Aorta (tissue), 5 donors: Measurements from ENCODE around the gene CDC25C. TPM values are rescaled to one million over a fixed set of nuclear protein-coding genes. Genes with fewer than 3 reads are reported as not detected.

ENCODE experiments used
- ATAC-seq: fragments of 200-7000 bp; cut with Tn5 transposase; one replicate; pipeline ENCODE4 v1.9.1; 2022; ENCODE audit warnings: moderate library complexity; ENCODE audit not compliant: low FRiP score
- DNase-seq, 2 donors: peaks; one replicate each; pipeline ENCODE4 v3.0.0-alpha.2; 2020
- H3K27ac ChIP-seq, 2 donors: one replicate each; pipeline ENCODE4 v1.5.1; 2013; ENCODE audit warnings: low read length in 2 of 2, mild to moderate bottlenecking in 2 of 2, moderate library complexity in 2 of 2, control low read depth in 1 of 2, inconsistent platforms in 1 of 2, low read depth in 1 of 2
- H3K27me3 ChIP-seq, 2 donors: one replicate each; pipeline ENCODE4 v1.6.1; 2013; ENCODE audit warnings: control low read depth in 1 of 2, low read length in 1 of 2, mild to moderate bottlenecking in 1 of 2, moderate library complexity in 1 of 2; ENCODE audit not compliant: insufficient read depth in 2 of 2, control insufficient read depth in 1 of 2
- H3K36me3 ChIP-seq, 2 donors: one replicate each; pipeline ENCODE4 v1.6.1; 2013; ENCODE audit warnings: control low read depth in 1 of 2, low read length in 1 of 2, mild to moderate bottlenecking in 1 of 2; ENCODE audit not compliant: insufficient read depth in 2 of 2, control insufficient read depth in 1 of 2
- H3K4me1 ChIP-seq, 2 donors: one replicate each; pipeline ENCODE4 v1.6.1; 2013; ENCODE audit warnings: low read length in 2 of 2, control low read depth in 1 of 2, mild to moderate bottlenecking in 1 of 2, moderate library complexity in 1 of 2; ENCODE audit not compliant: insufficient read depth in 2 of 2, control insufficient read depth in 1 of 2
- H3K4me3 ChIP-seq, 2 donors: one replicate each; pipeline ENCODE4 v1.5.1; 2013; ENCODE audit warnings: low read length in 2 of 2, control low read depth in 1 of 2, mild to moderate bottlenecking in 1 of 2
- H3K9me3 ChIP-seq: one replicate; pipeline ENCODE4 v1.6.1; 2013; ENCODE audit warnings: mild to moderate bottlenecking, low read length; ENCODE audit not compliant: control insufficient read depth
- WGBS, 2 donors: extraction: QIAGEN DNeasy Blood & Tissue Kit; methylation state at CpG; one replicate each; pipeline ENCODE4 v1.1.7; 2013; 5-methylcytosine and 5-hydroxymethylcytosine counted together
- intact Hi-C, 2 donors: fragments of 100-400 bp; cut with DNase I; formaldehyde crosslinking; loops; one replicate each; pipeline versions ENCODE4 v1.14.2 to v1.15.0; 2022
- polyA plus RNA-seq, 2 donors: library from polyadenylated mRNA; stranded (reverse); fragments of 200-250 nt; gene quantifications; one replicate each; pipeline ENCODE4 v1.2.3, GENCODE V29; 2013
- total RNA-seq, 2 donors: library from RNA; stranded (reverse); fragmentation: NEBNext Ultra II Directional; extraction: Animal tissue kit (Norgen Biotek cat#: 25700); gene quantifications; one replicate each; pipeline ENCODE4 v1.2.1, GENCODE V29; 2021
- donor health status: healthy with polysubstance abuse.
- donor health status: Bipolar disorder and iron deficiency.
- donor health status: DM: no; HTN: no; CAD: no.
- donor health status: DM: no; HTN: no; CAD: no.
- donor health status: DM: yes; HTN: yes; CAD: no.

The CDC25C gene
- total and polyA plus RNA-seq, 4 donors, result 0.38 TPM; not detected in 3

- intact Hi-C loops, result no loop called here
- peaks cover 3 to 6% of the 10 kb centered on the region in 2 donors for H3K4me1 ChIP-seq
- no peak for ATAC-seq
These were observed 33.0 kb upstream of the CDC25C start for GRCh38 chr5:138364576-138364975.

DNA sequence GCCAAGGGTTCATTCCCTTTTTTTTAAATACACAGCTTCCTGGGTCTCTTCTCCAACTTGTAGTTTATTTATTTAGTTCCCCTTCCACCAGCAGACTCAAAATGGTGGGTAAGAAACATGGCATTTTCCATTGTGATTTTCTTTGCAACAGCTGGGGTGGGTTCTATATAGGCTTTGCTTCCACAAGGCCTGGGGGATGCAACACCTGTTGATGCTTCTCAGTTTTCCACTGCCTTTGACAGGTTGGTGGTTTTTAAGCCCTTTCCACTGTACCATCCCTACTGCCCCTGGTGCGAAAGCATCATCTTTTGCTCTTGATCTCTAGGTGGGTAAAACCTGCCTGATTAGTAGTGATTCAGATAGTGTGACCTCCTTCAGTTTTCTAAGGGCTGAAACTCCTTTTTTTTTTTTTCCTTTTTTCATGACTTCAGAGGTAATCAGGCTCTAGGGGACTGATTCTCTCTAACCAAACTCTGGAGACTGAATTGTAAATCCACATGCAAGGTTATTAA lies 29.4 kb upstream of the CDC25C start:
- no peak overlapping the region for H3K27ac ChIP-seq
- no peaks in the 10 kb centered on the region for H3K9me3 ChIP-seq
- H3K4me1 ChIP-seq, result peaks cover 1 to 6% of the 10 kb centered on the region in 2 donors
- no peaks in the 10 kb centered on the region for H3K36me3 ChIP-seq
- WGBS, 2 donors, result 91 to 97% methylated on average over 1 of the region's 1 CpG
- H3K4me3 ChIP-seq, result no peak overlapping the region
- ATAC-seq, result no peak
- intact Hi-C loops, result no loop called here
- no peak for DNase-seq
- H3K27me3 ChIP-seq, result no peaks in the 10 kb centered on the region

More at GRCh38 chr5:138364576-138364975, 33.0 kb upstream of the CDC25C start:
- Histone ChIP-seq H3K9me3 (no peaks in the 10 kb centered on the region), H3K27ac (no peak overlapping the region), H3K27me3 (no peaks in the 10 kb centered on the region), H3K4me3 (no peak overlapping the region), H3K36me3 (no peaks in the 10 kb centered on the region)
- DNase-seq, result no peak
- WGBS, 2 donors, result 96 to 97% methylated on average over 1 of the region's 1 CpG

DNA sequence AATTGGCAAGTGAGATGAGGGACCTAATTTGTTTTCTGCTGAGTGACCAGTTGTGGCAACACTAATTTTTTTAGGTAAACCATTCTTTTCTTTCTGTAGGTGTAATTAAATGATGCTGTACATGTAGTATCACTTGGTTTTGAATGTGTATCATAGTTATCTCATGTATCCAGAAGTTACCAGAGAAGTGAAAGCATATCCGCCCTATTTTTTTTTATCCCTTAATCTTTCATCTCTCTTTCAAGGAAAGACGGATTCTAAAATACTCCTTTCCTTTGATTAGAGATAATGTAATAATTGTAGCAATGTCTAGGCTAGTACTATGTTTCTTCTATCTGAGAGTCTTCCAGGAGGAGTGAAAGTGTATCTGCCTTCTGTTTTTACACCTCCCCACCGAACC lies 28.0 kb upstream of the CDC25C start:
- H3K4me3 ChIP-seq, result no peak overlapping the region
- no peaks in the 10 kb centered on the region for H3K9me3 ChIP-seq
- no peaks in the 10 kb centered on the region for H3K27me3 ChIP-seq
- ATAC-seq (no peak), DNase-seq (no peak)
- H3K27ac ChIP-seq, result no peak overlapping the region
- H3K36me3 ChIP-seq, result no peaks in the 10 kb centered on the region
- intact Hi-C loops, result no loop called here
- peaks cover 3 to 10% of the 10 kb centered on the region in 2 donors for H3K4me1 ChIP-seq
- 69 to 74% methylated on average over 3 of the region's 3 CpGs for WGBS, 2 donors

DNA sequence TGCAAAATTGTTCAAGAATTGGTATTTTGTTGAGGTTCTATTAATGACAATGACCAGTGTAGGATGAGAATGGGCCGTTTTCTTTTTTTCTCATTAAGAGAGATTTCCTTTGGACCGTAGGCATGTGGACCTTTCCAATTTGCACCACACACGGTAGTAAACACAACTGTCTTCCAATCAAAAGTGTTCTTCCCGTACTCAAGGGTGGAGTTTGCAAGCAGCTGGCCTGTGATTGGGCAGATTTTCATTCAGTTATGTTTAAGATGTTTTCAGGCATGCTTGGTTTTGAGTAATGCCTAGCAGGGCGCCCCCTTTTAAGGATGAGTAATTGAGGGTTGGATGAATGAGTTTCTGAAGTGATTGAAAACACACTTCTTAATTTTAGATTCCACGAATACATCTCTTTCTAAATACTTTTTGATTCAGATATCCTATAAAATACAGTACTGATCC lies 23.3 kb upstream of the CDC25C start:
- Histone ChIP-seq H3K27ac (peak overlapping the region in 1 of 2 donors; percentile 28), H3K4me1 (peaks cover 2 to 6% of the 10 kb centered on the region in 2 donors), H3K4me3 (peak overlapping the region; percentile 13 to 26), H3K9me3 (no peaks in the 10 kb centered on the region), H3K27me3 (no peaks in the 10 kb centered on the region), H3K36me3 (no peaks in the 10 kb centered on the region)
- 13 to 17% methylated on average over 6 of the region's 6 CpGs for WGBS, 2 donors
- intact Hi-C loops, result no loop called here
- no peak for ATAC-seq
- no peak for DNase-seq

DNA sequence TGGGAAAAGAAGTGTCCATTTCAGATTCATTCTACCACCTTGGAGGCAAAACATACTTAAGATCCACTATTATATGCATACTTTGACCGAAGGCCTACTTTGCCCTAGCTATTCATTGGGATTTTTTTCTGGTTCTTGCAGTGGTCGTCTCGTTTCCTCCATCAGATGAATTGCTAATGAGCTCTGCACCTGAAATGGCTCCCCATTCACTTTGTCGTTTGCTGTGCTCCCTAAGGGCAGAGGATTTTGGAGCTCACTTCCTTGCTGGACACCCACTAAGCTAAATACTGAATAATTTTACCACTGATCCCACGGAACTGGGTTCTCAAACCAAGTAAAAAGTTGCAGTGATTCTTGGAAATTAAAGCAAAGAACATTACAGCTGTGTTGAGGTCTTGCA lies 22.8 kb upstream of the CDC25C start:
- H3K4me1 ChIP-seq, result peaks cover 2 to 6% of the 10 kb centered on the region in 2 donors
- no peak for ATAC-seq
- no peaks in the 10 kb centered on the region for H3K27me3 ChIP-seq
- peak overlapping the region; percentile 28 to 49 for H3K27ac ChIP-seq
- H3K4me3 ChIP-seq, result peak overlapping the region; percentile 66 to 94
- no peak for DNase-seq
- no peaks in the 10 kb centered on the region for H3K36me3 ChIP-seq
- H3K9me3 ChIP-seq, result no peaks in the 10 kb centered on the region
- WGBS, 2 donors, result 7 to 9% methylated on average over 5 of the region's 5 CpGs
- intact Hi-C loops, result no loop called here

- WGBS, 2 donors, result 0% methylated on average over 11 of the region's 11 CpGs
- peak overlapping the region; percentile 66 to 81 for H3K27ac ChIP-seq
- ATAC-seq (no peak), DNase-seq (no peak)
- no peaks in the 10 kb centered on the region for H3K27me3 ChIP-seq
- H3K4me1 ChIP-seq, result peaks cover 2 to 6% of the 10 kb centered on the region in 2 donors
- no peaks in the 10 kb centered on the region for H3K36me3 ChIP-seq
- H3K9me3 ChIP-seq, result no peaks in the 10 kb centered on the region
- intact Hi-C loops, result no loop called here
- peak overlapping the region; percentile 66 to 94 for H3K4me3 ChIP-seq
These were observed 22.0 kb upstream of the CDC25C start for GRCh38 chr5:138353560-138354080.

DNA sequence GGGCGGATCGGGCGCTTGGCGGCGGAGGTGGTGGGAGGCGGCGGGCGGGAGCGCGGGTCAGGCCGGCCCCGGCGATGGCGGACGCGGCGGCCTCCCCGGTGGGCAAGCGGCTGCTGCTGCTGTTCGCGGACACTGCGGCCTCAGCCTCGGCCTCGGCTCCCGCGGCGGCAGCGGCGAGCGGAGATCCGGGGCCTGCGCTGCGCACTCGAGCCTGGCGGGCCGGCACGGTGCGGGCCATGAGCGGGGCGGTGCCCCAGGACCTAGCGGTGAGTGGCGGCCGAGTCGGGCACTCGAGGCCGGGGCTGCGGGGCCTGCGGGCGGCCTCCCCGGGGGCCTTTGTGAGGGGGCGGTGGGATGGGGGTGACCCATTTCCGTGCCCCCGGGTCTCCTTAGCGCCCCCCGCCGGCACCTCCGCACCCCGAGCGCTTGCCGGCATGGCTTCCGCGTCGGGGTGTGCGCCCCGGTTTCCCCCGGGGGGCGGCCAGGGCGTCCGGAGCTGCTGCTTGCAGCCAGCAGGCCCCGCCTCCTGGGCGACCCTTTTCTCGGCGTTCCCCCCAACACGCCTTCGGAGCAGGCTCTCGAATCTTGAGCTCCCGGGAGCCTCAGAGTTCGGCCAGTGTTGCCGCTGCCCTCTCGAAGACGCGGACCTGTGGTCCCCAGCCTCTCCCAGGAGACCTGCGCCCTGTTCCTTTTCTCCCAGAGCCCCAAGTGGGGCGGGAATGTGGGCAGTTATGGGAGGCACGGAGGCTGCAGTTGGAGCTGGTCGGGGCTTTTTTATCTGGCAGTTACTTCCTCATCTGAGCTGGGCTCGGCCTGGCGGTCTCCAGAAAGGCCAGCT lies 21.3 kb upstream of the CDC25C start:
- Histone ChIP-seq H3K4me3 (peak overlapping the region; percentile 66 to 94), H3K4me1 (peaks cover 2 to 6% of the 10 kb centered on the region in 2 donors), H3K27ac (peak overlapping the region; percentile 66 to 81), H3K27me3 (no peaks in the 10 kb centered on the region), H3K9me3 (no peaks in the 10 kb centered on the region), H3K36me3 (no peaks in the 10 kb centered on the region)
- 0% methylated on average over 50 to 88 of the region's 88 CpGs for WGBS, 2 donors
- intact Hi-C loops, result no loop called here
- DNase-seq (peak; percentile 77 to 88), ATAC-seq (peak; percentile 73)

GRCh38 chr5:138352071-138352721 lies 20.6 kb upstream of the CDC25C start, which contains the start of gene KDM3B:
Gene KDM3B, plus strand, starts transcription at chr5:138352685. Its CDS starts 111 bp downstream, at chr5:138352796.
- Histone ChIP-seq H3K4me1 (peaks cover 2 to 6% of the 10 kb centered on the region in 2 donors), H3K27ac (peak within 1 kb of the TSS; percentile 66 to 81), H3K4me3 (peak within 1 kb of the TSS; percentile 66 to 94), H3K9me3 (no peaks in the 10 kb centered on the region), H3K27me3 (no peaks in the 10 kb centered on the region), H3K36me3 (peaks cover 0 to 2% of the 10 kb centered on the region in 2 donors)
- intact Hi-C loops, result no loop called here
- WGBS, 2 donors, result 7 to 10% methylated on average over 22 to 30 of the region's 30 CpGs
- peak; percentile 87 to 95 for DNase-seq
- ATAC-seq, result peak; percentile 94
